ENCODE data around the gene PCDHGC3. TPM values are rescaled to one million over a fixed set of nuclear protein-coding genes. Genes with fewer than 3 reads are reported as not detected.

The PCDHGC3 gene
- polyA plus RNA-seq, 1 of the 3 experiments (the other 2 are of a cell fraction): 97.0 TPM

DNA sequence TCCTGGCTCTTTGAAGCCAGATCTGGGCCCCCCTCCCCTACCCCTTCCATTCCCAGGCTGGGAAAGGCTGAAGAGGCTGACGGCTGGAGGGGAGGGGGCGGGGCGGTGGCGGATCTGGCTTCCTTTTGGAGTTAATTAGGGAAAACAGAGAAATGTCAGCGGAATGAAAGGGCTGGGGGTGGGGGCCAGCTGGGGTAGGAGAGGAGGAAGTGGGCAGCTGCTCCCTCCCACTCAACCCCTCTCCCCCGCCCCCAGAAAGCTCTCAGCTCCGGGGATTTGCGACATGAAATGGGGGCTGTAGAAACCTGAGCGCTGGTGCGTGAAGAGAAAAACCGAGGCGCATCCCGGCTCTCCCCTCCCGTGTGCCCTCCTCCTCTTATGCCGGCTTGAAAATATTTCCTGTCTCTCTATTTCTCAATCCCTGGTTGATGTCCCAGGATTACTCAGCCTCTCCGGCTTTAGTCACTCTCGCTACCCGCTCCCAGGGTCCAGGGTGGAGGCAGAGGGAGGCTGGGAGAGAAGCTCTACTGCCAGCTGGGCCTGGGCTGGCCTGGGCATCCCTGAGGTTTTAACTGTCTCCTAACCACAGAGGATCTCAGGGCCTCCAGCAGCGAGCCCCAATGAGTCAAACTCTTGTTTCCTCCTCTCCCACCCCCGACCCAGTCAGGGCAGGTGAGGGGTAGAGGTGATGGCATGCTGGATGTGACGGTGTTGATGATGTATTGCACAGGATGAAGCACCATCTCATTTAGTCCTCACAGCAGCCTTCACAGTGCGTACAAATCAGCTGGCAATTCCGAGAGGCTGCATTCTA is 33.2 kb downstream of the PCDHGC3 start (continued):
- TF ChIP-seq FOXJ3 (CRISPR knock-in tag; IDR thresholded peaks at IDR 0.05) (no peak), SMC3 (IDR thresholded peaks at IDR 0.05; ENCODE audit: low read depth, low read length) (0 out of 2 replicates have a peak, but pooled peaks have one; percentile 2), RXRA (IDR thresholded peaks at IDR 0.05; ENCODE audit: borderline replicate concordance, low read depth) (peak; percentile 51; the same call in 1 of the 2 replicates), USF2 (IDR thresholded peaks at IDR 0.05; ENCODE audit: borderline replicate concordance, low read depth, low read length) (no peak), JUND (IDR thresholded peaks at IDR 0.05) (peak; percentile 69), TCF12 (IDR thresholded peaks at IDR 0.05) (peak; percentile 85), TAF1 (IDR thresholded peaks at IDR 0.05; ENCODE audit: borderline replicate concordance, low read depth, low read length) (0 out of 2 replicates have a peak, but pooled peaks have one; percentile 25)

- no peaks in the 10 kb centered on the region for H4K20me1 ChIP-seq (ENCODE audit: insufficient read depth)
- ChIA-PET POLR2A (interaction anchor here (0.9 kb wide), 1 partner anchor 14 kb away, joined by 3 read pairs; no protein-coding TSS in a partner anchor), CTCF (interaction anchor here (1.0 to 8.5 kb wide), 7 partner anchors 14 to 93 kb away, joined by 4 to 75 read pairs (median 7); partner anchors contain the start of genes PCDHGB7, PCDHGC3 and PCDHGC4)
- H3K4me1 ChIP-seq (ENCODE audit: control insufficient read depth in 1 of 2, insufficient read depth in 2 of 2, low read depth in 1 of 2, low read length in 1 of 2): peaks cover 66% of the 10 kb centered on the region in 2 experiments
- no peak for DNase-seq
- H3K4me3 ChIP-seq (ENCODE audit: low read depth in 2 of 2, low read length in 1 of 2): no peak overlapping the region
- H2AFZ ChIP-seq (ENCODE audit: low read depth): no peak overlapping the region
- no peaks in the 10 kb centered on the region for H3K9me2 ChIP-seq
- H3K9ac ChIP-seq: peak overlapping the region; percentile 84; the same call in 1 of the 2 replicates
- peaks cover 28 to 49% of the 10 kb centered on the region in 2 experiments for H3K36me3 ChIP-seq (replicated peaks in 1 of 2; ENCODE audit: control insufficient read depth in 1 of 2, insufficient read depth in 2 of 2, low read length in 1 of 2)
- WGBS (ENCODE audit: low lambda C conversion rate): 95% methylated on average over 9 of the region's 9 CpGs
- H3K4me2 ChIP-seq: no peak overlapping the region
- H3K79me2 ChIP-seq (ENCODE audit: insufficient read depth): peaks cover 12% of the 10 kb centered on the region; the same call in 1 of the 2 replicates
- peaks cover 71% of the 10 kb centered on the region for H3F3A ChIP-seq (replicated peaks; ENCODE audit: insufficient read depth)
- no peaks in the 10 kb centered on the region for H3K27me3 ChIP-seq (ENCODE audit: insufficient read depth)
- H3K27ac ChIP-seq (ENCODE audit: low read depth in 2 of 2, low read length in 1 of 2): peak overlapping the region; percentile 98 to 99
- H3K9me3 ChIP-seq: no peaks in the 10 kb centered on the region
- no peak for TF ChIP-seq MEF2A (IDR thresholded peaks at IDR 0.05; ENCODE audit: borderline replicate concordance, low read depth)
- no peak for TF ChIP-seq NFIC (IDR thresholded peaks at IDR 0.05; ENCODE audit: borderline replicate concordance)
- TF ChIP-seq, protein P1, sequence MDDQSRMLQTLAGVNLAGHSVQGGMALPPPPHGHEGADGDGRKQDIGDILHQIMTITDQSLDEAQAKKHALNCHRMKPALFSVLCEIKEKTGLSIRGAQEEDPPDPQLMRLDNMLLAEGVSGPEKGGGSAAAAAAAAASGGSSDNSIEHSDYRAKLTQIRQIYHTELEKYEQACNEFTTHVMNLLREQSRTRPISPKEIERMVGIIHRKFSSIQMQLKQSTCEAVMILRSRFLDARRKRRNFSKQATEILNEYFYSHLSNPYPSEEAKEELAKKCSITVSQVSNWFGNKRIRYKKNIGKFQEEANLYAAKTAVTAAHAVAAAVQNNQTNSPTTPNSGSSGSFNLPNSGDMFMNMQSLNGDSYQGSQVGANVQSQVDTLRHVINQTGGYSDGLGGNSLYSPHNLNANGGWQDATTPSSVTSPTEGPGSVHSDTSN (IDR thresholded peaks at IDR 0.05): no peak
- no peak for TF ChIP-seq RAD21 (IDR thresholded peaks at IDR 0.05; ENCODE audit: low read length)
Measured at GRCh38 chr5:141510160-141510559, 34.4 kb downstream of the PCDHGC3 start.
